Stimulated activated naive CD8-positive, alpha-beta T cell treated with anti-CD3 and anti-CD28 coated beads, Interleukin-15, amount 100 ng/mL, for 72 hours (primary cell): Measurements from ENCODE around the gene PCGF1.

Experiments used
- ATAC-seq: fragments of 150-1000 bp; cut with Tn5 transposase; 2 replicates; pipeline ENCODE4 v1.10.0; 2021; ENCODE audit warnings: mild to moderate bottlenecking, moderate library complexity
- DNase-seq, 2 donors: peaks; one replicate each; pipeline ENCODE4 v3.0.0; 2021 to 2022
- H3K27ac Mint-ChIP-seq, 2 donors: one replicate each; pipeline ENCODE4 v1.8.0; 2022; ENCODE audit warnings: mild to moderate bottlenecking in 2 of 2, mixed read lengths in 2 of 2, moderate library complexity in 2 of 2
- H3K27me3 Mint-ChIP-seq: one replicate; pipeline ENCODE4 v1.8.0; 2022; ENCODE audit warnings: mixed read lengths
- H3K4me1 Mint-ChIP-seq: one replicate; pipeline ENCODE4 v1.8.0; 2022; ENCODE audit warnings: mild to moderate bottlenecking, mixed read lengths
- H3K4me3 Mint-ChIP-seq, 2 donors: one replicate each; pipeline ENCODE4 v1.8.0; 2022; ENCODE audit warnings: mild to moderate bottlenecking in 2 of 2, mixed read lengths in 2 of 2, moderate library complexity in 1 of 2
- H3K9me3 Mint-ChIP-seq, 2 donors: one replicate each; pipeline ENCODE4 v1.8.0; 2022; ENCODE audit warnings: mixed read lengths in 2 of 2

The PCGF1 gene

DNA sequence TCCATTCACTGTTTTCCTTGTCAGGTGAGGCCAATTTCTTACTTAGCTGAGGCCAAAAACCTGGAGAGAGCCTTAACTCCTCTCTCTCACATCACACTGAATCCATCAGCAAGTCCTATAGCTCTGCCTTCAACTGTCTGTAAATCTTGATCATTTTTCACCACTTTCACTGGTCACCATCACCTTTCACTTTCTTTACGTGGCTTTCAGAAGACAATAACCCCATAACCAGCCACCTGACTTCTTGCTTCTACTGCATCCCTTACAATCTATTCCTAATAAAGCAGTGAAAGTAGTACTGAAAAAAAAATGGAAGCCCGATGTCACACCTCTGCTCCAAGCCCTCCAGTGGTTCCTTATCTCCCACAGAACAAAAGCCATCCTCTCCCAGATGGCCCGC lies 38.5 kb upstream of the PCGF1 start:
- no peaks in the 10 kb centered on the region for H3K9me3 Mint-ChIP-seq
- H3K27ac Mint-ChIP-seq = no peak overlapping the region

DNA sequence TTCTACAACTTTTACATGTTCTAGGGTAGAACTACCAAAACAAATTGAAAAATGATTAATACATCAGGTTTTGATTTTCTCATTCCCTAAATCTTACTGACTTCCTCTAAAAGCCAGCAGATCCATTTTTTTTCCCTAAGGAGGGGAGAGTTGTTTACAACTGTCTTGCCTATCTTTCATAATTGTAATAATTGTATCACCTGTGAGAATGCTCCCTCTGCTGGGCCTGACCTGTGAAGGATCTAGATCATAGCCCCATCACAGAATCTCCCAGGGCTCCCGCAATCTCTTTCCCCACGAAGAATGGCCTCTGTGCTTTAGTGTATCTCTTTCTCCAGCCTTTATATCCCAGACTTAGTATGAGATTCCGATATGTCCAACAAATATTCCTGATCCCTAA lies 37.1 kb upstream of the PCGF1 start:
- no peak for DNase-seq
- Mint-ChIP-seq H3K9me3 (no peaks in the 10 kb centered on the region), H3K27ac (no peak overlapping the region), H3K27me3 (peaks cover 61% of the 10 kb centered on the region), H3K4me3 (no peak overlapping the region), H3K4me1 (peaks cover 11% of the 10 kb centered on the region)
- ATAC-seq = no peak

More for the DNA sequence above, 38.5 kb upstream of the PCGF1 start:
- no peak for ATAC-seq
- DNase-seq = no peak
- peaks cover 71% of the 10 kb centered on the region for H3K27me3 Mint-ChIP-seq
- H3K4me3 Mint-ChIP-seq = no peak overlapping the region
- peaks cover 16% of the 10 kb centered on the region for H3K4me1 Mint-ChIP-seq

DNA sequence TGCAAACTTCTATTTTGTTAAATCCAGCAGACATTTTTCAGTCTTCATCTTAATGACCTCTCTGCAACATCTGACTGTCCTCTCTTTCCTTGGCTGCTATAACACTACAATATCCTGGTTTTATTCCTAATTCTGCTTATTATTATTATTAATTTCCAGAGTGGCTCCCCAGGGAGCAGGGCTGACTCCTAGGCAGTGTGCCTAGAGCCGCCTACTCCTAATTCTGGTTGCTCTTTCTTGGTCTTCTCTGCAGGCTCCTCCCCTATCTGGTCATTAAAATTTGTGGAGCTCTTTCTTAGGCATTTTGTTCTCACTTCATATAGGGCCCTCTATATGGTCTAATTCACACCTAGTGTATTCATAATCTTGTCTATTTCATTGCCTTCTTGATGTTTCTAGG lies 35.5 kb upstream of the PCGF1 start:
- H3K27me3 Mint-ChIP-seq = peaks cover 67% of the 10 kb centered on the region
- H3K9me3 Mint-ChIP-seq = no peaks in the 10 kb centered on the region
- no peak for DNase-seq
- ATAC-seq = no peak
- peaks cover 16% of the 10 kb centered on the region for H3K4me1 Mint-ChIP-seq
- no peak overlapping the region for H3K27ac Mint-ChIP-seq
- no peak overlapping the region for H3K4me3 Mint-ChIP-seq

DNA sequence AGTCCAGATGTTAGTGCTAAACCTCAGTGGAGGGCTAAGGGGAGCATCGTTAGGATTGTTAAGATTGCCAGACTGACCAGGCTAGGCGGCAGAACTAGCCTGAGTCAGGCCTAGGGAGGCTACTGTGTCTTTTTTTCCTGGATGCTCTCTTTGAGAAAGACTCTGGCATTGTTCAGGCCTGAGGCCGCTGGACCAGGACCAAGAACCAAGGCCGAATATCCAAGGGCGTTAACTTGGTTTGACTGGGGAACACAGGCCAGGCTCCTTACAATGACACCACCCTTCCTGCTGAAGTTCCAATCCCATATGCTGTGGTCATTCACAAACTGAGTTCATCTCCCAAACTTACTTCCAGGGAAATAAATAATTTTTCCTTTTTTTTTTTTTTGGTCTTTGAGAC lies 32.8 kb upstream of the PCGF1 start:
- DNase-seq (no peak), ATAC-seq (no peak)
- Mint-ChIP-seq H3K4me3 (no peak overlapping the region), H3K27ac (no peak overlapping the region), H3K4me1 (peaks cover 17% of the 10 kb centered on the region), H3K9me3 (no peaks in the 10 kb centered on the region), H3K27me3 (peaks cover 57% of the 10 kb centered on the region)

DNA sequence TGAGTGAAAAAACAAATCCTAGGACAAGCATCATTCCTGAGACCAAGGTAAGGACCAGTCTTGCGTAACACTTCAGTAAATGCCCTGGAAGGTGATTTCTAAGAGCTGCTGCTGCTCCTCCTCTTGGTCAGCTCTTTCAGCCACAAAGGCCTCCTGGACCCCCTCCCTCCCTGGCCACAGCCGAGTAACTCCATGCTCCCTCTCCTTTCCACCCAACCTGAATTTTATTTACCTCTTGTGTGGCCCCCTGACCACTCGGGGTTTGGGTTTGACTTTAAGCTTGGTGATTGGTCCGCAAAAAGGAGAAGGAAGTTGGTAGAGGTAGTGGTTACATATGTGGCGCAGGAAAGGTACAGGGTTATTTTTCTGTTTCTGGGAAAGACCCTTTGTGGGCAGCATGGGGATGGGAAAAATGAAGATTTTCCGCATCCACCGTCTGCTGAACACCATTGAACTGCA lies 31.4 kb upstream of the PCGF1 start:
- Mint-ChIP-seq H3K27me3 (peaks cover 48% of the 10 kb centered on the region), H3K4me3 (peak overlapping the region in 1 of 2 donors; percentile 49), H3K27ac (no peak overlapping the region), H3K9me3 (no peaks in the 10 kb centered on the region), H3K4me1 (peaks cover 17% of the 10 kb centered on the region)
- ATAC-seq (no peak), DNase-seq (no peak)

DNA sequence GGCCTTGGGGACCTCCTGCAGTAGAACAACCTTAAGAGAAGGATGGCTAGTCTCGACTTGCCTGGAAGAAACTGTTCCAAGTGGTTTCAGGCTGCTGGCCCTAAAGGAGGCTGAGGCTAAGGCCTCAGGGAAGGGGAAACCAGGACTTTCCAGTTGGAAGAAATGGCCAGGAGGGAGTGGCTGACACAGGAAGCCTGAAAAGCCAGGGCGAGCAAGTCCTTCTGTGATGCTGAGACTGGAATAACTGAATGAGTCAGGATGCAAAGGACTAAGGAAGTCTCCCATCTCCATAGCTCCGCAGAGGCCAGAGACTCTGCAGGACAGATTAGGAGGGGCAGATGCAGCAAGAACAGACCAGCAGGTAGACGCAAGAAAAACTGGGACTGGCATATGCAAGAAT lies 29.6 kb upstream of the PCGF1 start:
- ATAC-seq = no peak
- Mint-ChIP-seq H3K27ac (no peak overlapping the region), H3K4me3 (no peak overlapping the region), H3K9me3 (no peaks in the 10 kb centered on the region), H3K4me1 (peaks cover 23% of the 10 kb centered on the region), H3K27me3 (peaks cover 35% of the 10 kb centered on the region)
- DNase-seq = no peak

DNA sequence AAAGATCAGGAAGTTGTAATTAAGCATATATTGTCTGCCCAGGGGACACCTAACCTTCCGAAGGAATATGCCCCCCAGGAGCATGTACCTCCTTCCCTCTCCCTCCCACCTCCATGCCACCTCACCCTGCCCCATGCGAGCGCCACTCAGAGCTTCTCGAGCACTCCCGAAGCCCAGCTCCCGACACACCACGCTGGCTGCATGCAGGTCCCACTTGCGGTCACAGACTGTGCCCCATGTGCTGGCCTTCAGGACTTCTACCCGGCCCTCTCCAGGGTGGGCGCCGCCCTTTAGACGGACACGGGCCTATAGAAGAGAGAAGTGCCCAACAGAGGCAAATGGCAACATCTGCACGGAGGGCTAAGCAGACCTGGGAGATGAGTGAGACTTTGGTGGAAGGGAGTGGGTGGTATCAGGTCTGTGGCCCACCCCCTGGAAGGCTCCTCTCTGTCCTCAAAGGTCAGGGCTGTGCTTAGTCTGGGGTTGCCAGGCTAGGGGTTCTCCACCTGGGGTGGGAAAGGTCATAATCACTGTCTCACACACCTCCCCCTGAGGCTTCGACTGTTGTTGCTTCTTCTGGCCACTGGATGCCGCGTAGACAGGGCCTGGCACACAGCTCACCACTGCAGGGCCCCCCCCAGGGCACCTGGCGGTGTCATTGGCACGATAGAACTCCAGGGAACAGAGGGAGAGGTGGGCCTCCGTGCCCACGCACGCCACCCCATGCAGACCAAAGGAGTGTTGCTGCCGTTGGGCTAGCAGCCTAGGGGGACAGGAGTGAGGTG lies 28.9 kb upstream of the PCGF1 start:
- Mint-ChIP-seq H3K4me1 (peaks cover 30% of the 10 kb centered on the region), H3K27me3 (peaks cover 32% of the 10 kb centered on the region)

DNA sequence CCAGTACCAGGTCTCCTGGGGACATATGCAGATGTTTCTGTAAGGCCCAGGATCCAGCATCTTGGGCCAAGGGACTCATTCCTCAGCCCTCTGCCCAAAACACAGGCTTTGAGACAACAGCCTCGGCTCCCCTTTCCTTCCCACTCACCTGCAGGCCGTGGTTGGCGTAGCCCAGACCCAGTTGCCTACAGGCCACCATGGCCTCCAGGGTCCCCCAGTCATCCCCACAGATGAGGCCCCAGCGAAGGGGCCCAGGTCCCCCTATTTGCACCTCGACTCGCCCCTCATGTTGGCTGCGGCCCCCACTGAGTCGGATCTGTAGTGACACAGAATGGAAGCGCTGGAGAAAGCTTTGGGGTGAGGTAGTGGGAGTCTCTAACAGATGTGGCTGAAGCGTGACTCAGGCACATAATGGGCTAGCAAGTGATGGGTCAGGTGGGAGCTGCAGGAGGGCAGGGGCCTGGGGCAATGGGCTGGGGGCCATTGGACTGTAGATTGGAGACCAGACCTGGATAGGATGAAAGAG lies 28.0 kb upstream of the PCGF1 start:
- ATAC-seq = no peak
- Mint-ChIP-seq H3K27me3 (peaks cover 32% of the 10 kb centered on the region), H3K4me3 (no peak overlapping the region), H3K4me1 (peaks cover 38% of the 10 kb centered on the region), H3K9me3 (no peaks in the 10 kb centered on the region), H3K27ac (no peak overlapping the region)
- no peak for DNase-seq

More for the DNA sequence above, 28.9 kb upstream of the PCGF1 start:
- no peak for DNase-seq
- Mint-ChIP-seq H3K27ac (peak overlapping the region in 1 of 2 donors; percentile 5), H3K9me3 (no peaks in the 10 kb centered on the region), H3K4me3 (no peak overlapping the region)
- peak; percentile 59 for ATAC-seq

DNA sequence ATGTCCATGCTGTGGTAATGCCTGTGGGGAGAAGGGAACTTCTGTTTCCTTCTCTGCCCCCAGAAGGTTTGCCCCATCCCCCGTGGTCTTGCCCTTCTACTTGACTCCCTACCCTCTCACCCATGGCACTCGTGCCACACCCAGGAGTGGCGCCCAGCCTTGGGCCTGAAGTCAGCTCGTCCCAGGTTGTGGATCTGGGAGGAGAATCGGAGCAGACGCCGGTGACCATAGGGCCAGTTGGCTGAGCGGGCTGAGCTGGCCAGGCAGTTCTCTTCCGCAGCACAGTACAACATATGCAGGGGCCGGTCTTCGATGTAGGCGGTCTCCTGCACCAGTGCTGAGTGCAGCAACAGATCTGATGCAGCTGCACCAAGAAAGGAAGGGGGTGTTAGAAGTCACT lies 26.9 kb upstream of the PCGF1 start:
- no peak for DNase-seq
- Mint-ChIP-seq H3K4me1 (peaks cover 35% of the 10 kb centered on the region), H3K27ac (no peak overlapping the region), H3K9me3 (no peaks in the 10 kb centered on the region), H3K27me3 (peaks cover 26% of the 10 kb centered on the region), H3K4me3 (no peak overlapping the region)
- no peak for ATAC-seq

DNA sequence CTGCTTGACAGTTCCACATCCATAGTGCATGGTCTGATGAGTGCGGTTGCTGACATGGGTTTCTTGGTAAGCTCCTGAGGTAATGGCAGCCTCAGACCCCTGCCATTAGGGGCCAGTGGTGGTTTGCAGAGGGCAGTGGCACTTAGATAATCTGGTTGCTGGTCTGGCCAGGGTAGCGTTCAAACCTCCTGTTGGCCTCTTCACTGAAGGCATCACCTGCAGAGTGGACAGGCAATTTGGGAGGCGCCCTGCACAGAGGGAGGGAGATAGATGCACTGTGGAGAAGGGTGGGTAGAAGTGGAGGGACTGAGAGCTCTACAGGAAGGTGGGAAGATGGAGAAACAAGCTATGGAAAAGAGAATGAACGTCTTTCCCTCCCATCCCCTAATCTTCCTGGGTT lies 26.0 kb upstream of the PCGF1 start:
- DNase-seq = no peak
- no peak for ATAC-seq
- Mint-ChIP-seq H3K4me1 (peaks cover 35% of the 10 kb centered on the region), H3K27me3 (peaks cover 16% of the 10 kb centered on the region), H3K4me3 (no peak overlapping the region), H3K27ac (no peak overlapping the region), H3K9me3 (no peaks in the 10 kb centered on the region)

DNA sequence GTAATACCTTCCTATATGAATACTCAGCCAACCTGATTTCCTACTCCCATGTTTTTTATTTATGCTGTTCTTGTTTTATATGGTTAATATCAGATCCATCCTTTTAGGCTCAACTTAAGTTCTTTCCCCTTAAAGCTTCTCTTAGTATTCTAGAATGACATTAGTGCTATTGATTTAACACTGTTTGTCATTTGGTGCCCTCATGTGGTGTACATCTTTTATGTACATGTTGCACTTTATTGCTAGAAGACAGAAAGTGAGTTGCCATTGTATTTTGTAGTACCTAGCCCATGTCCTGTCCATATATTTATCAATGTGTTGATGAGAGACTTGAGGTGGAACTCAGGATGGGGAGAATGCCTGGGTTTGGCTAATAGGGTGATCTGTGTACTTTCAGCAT lies 24.7 kb upstream of the PCGF1 start:
- H3K4me1 Mint-ChIP-seq = peaks cover 47% of the 10 kb centered on the region

DNA sequence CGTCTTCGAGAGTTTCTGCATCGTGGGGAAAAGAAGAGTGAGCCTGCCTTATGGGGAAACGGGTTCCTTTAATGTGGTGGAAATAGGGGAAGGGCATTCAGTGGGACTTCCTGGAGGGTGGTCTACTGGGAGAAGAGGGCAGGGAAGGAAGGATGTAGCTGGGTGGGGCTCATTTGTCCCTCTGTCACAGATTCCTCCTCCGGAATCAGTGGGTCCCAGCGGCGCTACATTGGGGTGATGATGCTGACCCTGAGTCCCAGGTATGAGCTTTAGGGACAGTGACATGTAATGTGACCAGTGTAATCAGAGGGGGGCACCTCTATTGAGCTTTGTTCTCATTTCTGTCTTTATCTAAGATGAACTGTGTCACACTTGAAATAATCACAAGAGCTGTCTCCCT lies 24.2 kb upstream of the PCGF1 start:
- H3K27ac Mint-ChIP-seq = no peak overlapping the region
- H3K4me1 Mint-ChIP-seq = peaks cover 51% of the 10 kb centered on the region
- H3K9me3 Mint-ChIP-seq = peaks cover 0 to 3% of the 10 kb centered on the region in 2 donors
- H3K4me3 Mint-ChIP-seq = peak overlapping the region; percentile 84 to 99
- DNase-seq (no peak), ATAC-seq (no peak)
- no peaks in the 10 kb centered on the region for H3K27me3 Mint-ChIP-seq

More for the DNA sequence above, 24.7 kb upstream of the PCGF1 start:
- no peak for DNase-seq
- peaks cover 4% of the 10 kb centered on the region for H3K27me3 Mint-ChIP-seq
- peak overlapping the region in 1 of 2 donors; percentile 15 for H3K27ac Mint-ChIP-seq
- ATAC-seq = no peak
- H3K4me3 Mint-ChIP-seq = peak overlapping the region in 1 of 2 donors; percentile 84
- H3K9me3 Mint-ChIP-seq = no peaks in the 10 kb centered on the region

DNA sequence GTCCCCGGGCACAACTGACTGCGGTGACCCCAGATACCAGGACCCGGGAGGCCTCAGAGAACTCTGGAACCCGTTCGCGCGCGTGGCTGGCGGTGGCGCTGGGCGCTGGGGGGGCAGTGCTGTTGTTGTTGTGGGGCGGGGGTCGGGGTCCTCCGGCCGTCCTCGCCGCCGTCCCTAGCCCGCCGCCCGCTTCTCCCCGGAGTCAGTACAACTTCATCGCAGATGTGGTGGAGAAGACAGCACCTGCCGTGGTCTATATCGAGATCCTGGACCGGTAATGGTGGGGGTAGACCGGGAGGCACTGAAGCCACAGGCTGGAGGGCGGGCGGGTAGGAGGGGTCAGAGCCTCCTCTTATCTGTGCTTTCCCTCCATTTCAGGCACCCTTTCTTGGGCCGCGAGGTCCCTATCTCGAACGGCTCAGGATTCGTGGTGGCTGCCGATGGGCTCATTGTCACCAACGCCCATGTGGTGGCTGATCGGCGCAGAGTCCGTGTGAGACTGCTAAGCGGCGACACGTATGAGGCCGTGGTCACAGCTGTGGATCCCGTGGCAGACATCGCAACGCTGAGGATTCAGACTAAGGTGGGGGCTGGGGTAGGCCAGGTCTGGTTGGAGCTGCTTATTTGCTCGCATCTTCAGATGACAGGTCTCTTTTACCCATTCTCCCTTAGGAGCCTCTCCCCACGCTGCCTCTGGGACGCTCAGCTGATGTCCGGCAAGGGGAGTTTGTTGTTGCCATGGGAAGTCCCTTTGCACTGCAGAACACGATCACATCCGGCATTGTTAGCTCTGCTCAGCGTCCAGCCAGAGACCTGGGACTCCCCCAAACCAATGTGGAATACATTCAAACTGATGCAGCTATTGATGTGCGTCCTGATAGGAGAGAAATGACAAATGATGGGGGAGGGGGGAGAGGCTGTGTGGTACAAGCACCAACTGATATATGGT lies 23.0 kb upstream of the PCGF1 start:
- H3K4me1 Mint-ChIP-seq = peaks cover 53% of the 10 kb centered on the region
- peaks cover 0 to 7% of the 10 kb centered on the region in 2 donors for H3K9me3 Mint-ChIP-seq
- H3K27ac Mint-ChIP-seq = peak overlapping the region; percentile 86 to 88
- DNase-seq (peak; percentile 41 to 79), ATAC-seq (peak; percentile 71)
- peak overlapping the region; percentile 84 to 99 for H3K4me3 Mint-ChIP-seq
- no peaks in the 10 kb centered on the region for H3K27me3 Mint-ChIP-seq

DNA sequence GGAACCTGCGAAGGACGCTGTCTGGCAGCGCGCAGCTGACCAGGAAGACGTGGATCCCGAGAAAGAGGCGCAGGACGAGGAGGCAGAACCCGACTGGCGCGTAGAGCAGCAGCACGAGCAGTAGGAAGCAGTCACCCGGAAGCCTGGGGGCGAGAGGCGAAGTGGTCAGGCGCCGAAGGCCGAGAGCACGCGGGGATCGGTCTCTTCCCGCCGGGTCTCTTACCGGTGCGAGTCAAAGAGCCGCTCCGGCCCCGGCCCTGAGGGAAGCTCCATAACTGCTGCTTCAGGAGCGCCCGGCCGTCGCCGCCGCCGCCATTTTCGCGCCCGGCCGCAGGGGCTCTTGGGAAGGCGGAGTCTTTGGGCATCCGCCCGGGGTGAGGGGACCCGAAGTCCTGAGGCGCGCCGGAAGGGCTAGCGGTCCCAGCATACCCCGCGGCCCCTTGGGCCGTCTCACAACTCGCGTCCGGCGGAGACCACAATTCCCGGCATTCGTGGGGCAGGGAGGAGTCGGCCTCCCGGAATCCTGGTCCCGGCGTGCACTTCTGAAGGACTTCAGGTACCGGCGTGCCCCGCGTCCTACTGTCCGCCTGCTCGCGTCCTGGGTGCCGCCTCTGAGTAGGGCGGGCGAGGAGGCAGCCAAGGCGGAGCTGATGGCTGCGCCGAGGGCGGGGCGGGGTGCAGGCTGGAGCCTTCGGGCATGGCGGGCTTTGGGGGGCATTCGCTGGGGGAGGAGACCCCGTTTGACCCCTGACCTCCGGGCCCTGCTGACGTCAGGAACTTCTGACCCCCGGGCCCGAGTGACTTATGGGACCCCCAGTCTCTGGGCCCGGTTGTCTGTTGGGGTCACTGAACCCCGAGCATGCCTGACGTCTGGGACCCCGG lies 22.1 kb upstream of the PCGF1 start, which contains the start of the genes AUP1 and HTRA2:
Gene AUP1 (minus strand): TSS at position 350 of the 882 bp plus-strand sequence. CDS start 77 bp downstream, at position 273.
Gene HTRA2 (plus strand): TSS at position 577 of the 882 bp plus-strand sequence. CDS start 74 bp downstream, at position 651.
- no peaks in the 10 kb centered on the region for H3K27me3 Mint-ChIP-seq
- H3K27ac Mint-ChIP-seq = peak within 1 kb of the TSS; percentile 92 to 99
- ATAC-seq = peak; percentile 83
- H3K9me3 Mint-ChIP-seq = peaks cover 0 to 7% of the 10 kb centered on the region in 2 donors
- peak within 1 kb of the TSS; percentile 84 to 99 for H3K4me3 Mint-ChIP-seq
- peaks cover 53% of the 10 kb centered on the region for H3K4me1 Mint-ChIP-seq
- DNase-seq = peak; percentile 87 to 93
